Body of pancreas (tissue), 4 donors: ENCODE measurements around the gene GNG4.

Source experiments
- CTCF ChIP-seq, 7 experiments: fragments of 450-650 bp in 4 of 7; fragments of 200-600 bp in 3 of 7; sonication (generic) in 3 of 7; IDR thresholded peaks; one replicate each; pipeline ENCODE4 v1.5.1; 2016 to 2019; ENCODE audit warnings: antibody characterized with exemption in 7 of 7
- POLR2A ChIP-seq, 3 donors: fragments of 450-650 bp; IDR thresholded peaks; one replicate each; pipeline ENCODE4 v1.6.1; 2016; ENCODE audit warnings: antibody characterized with exemption in 3 of 3, mild to moderate bottlenecking in 2 of 3

GRCh38 chr1:235595079-235595478 is 54.5 kb downstream of the GNG4 start:
- no peak for TF ChIP-seq CTCF (IDR thresholded peaks at IDR 0.05)
- no peak for TF ChIP-seq POLR2A (IDR thresholded peaks at IDR 0.05)
